GM18511 (cell line): ENCODE measurements around the gene EML1.

Experiments used
- ATAC-seq: cut with Tn5 transposase; IDR thresholded peaks from one replicate; pipeline ENCODE4 v1.9.1; 2021; ENCODE audit warnings: mild to moderate bottlenecking, moderate library complexity; ENCODE audit not compliant: unreplicated experiment

The EML1 gene

GRCh38 chr14:99889268-99889667 is 96.1 kb downstream of the EML1 start:
- ATAC-seq, result no peak

GRCh38 chr14:99891266-99891665 is 98.1 kb downstream of the EML1 start:
- no peak for ATAC-seq

GRCh38 chr14:99891900-99892299 is 98.7 kb downstream of the EML1 start:
- peak; percentile 49 for ATAC-seq

GRCh38 chr14:99892406-99892805 is 99.2 kb downstream of the EML1 start:
- ATAC-seq, result no peak

- no peak for ATAC-seq
These were observed 103.1 kb downstream of the EML1 start for GRCh38 chr14:99896361-99896760.

- ATAC-seq, result no peak
These were observed 106.5 kb downstream of the EML1 start for GRCh38 chr14:99899578-99900178.

GRCh38 chr14:99902925-99903324 is 109.7 kb downstream of the EML1 start:
- no peak for ATAC-seq

- ATAC-seq, result no peak
These were observed 111.3 kb downstream of the EML1 start for GRCh38 chr14:99904506-99904905.

- ATAC-seq, result no peak
These were observed 111.9 kb downstream of the EML1 start for GRCh38 chr14:99905121-99905520.

- ATAC-seq, result no peak
These were observed 114.8 kb downstream of the EML1 start for GRCh38 chr14:99907761-99908652.

GRCh38 chr14:99908653-99909250 is 115.5 kb downstream of the EML1 start:
- ATAC-seq, result no peak

- ATAC-seq, result no peak
These were observed 116.4 kb downstream of the EML1 start for GRCh38 chr14:99909513-99910064.

- no peak for ATAC-seq
These were observed 117.4 kb downstream of the EML1 start for GRCh38 chr14:99910337-99911309.

GRCh38 chr14:99915305-99916090 is 122.3 kb downstream of the EML1 start:
- no peak for ATAC-seq

GRCh38 chr14:99916091-99916383 is 122.8 kb downstream of the EML1 start:
- ATAC-seq, result no peak

- no peak for ATAC-seq
These were observed 125.6 kb downstream of the EML1 start for GRCh38 chr14:99918781-99919180.

- ATAC-seq, result no peak
These were observed 128.2 kb downstream of the EML1 start for GRCh38 chr14:99921425-99921824.

- no peak for ATAC-seq
These were observed 131.2 kb downstream of the EML1 start for GRCh38 chr14:99924379-99924778.

- ATAC-seq, result no peak
These were observed 132.3 kb downstream of the EML1 start for GRCh38 chr14:99925471-99925870.

GRCh38 chr14:99928963-99929362 is 135.8 kb downstream of the EML1 start:
- ATAC-seq, result no peak
